OCI-LY7 (cell line): ENCODE data around the gene CTBP1. TPM values are rescaled to one million over a fixed set of nuclear protein-coding genes. Genes with fewer than 3 reads are reported as not detected.

Experiments used
- BruUV-seq: library from RNA; stranded (reverse); fragments of 400-500 nt; replicated peaks from 2 replicates; lab custom pipeline; 2021; lab: Mats Ljungman, UMichigan
- CTCF ChIA-PET: fragments of 300-600 bp; sonication (Branson Sonifier 250); formaldehyde crosslinking; loops from one replicate; lab custom pipeline; 2022; ENCODE audit warnings: antibody characterized with exemption; ENCODE audit not compliant: unreplicated experiment; lab: Charles Lee
- POLR2A ChIA-PET: fragments of 300-600 bp; sonication (Branson Sonifier 250); formaldehyde crosslinking; loops from one replicate; lab custom pipeline; 2022; ENCODE audit warnings: antibody characterized with exemption; lab: Charles Lee
- DNase-seq: peaks from one replicate; pipeline ENCODE4 v3.0.0-alpha.2; 2015; ENCODE audit warnings: low spot score
- H2AFZ ChIP-seq: fragments of 200-600 bp; sonication (generic), shearing (Covaris generic); 2 replicates; pipeline ENCODE4 v1.6.1; 2014; ENCODE audit warnings: mild to moderate bottlenecking, antibody characterized with exemption, low read length, moderate library complexity
- H3K27ac ChIP-seq: fragments of 200-600 bp; sonication (generic); 2 replicates; pipeline ENCODE4 v1.5.1; 2014; ENCODE audit warnings: mixed run types, low read depth, mild to moderate bottlenecking, moderate library complexity, low read length, inconsistent platforms; ENCODE audit not compliant: poor library complexity, severe bottlenecking
- H3K36me3 ChIP-seq: fragments of 200-600 bp; sonication (generic); 2 replicates; pipeline ENCODE4 v1.6.1; 2014; ENCODE audit warnings: mild to moderate bottlenecking, antibody characterized with exemption, low read length, moderate library complexity, mixed read lengths; ENCODE audit not compliant: insufficient read depth
- H3K4me1 ChIP-seq: fragments of 200-600 bp; sonication (generic); 2 replicates; pipeline ENCODE4 v1.5.1; 2014; ENCODE audit warnings: mild to moderate bottlenecking, low read length; ENCODE audit not compliant: insufficient read depth, poor library complexity, severe bottlenecking
- H3K4me2 ChIP-seq: fragments of 200-600 bp; sonication (generic); 2 replicates; pipeline ENCODE4 v1.6.1; 2014; ENCODE audit warnings: mild to moderate bottlenecking, low read length
- H3K4me3 ChIP-seq: fragments of 200-600 bp; sonication (generic); 2 replicates; pipeline ENCODE4 v1.5.1; 2014; ENCODE audit warnings: mild to moderate bottlenecking, low read depth, low read length; ENCODE audit not compliant: poor library complexity, severe bottlenecking
- H3K79me2 ChIP-seq: fragments of 200-600 bp; sonication (generic); 2 replicates; pipeline ENCODE4 v1.6.1; 2016; ENCODE audit warnings: low read depth, mild to moderate bottlenecking, low read length, moderate library complexity, mixed read lengths; ENCODE audit not compliant: insufficient read depth
- H3K9me2 ChIP-seq: fragments of 200-600 bp; sonication (generic); 2 replicates; pipeline ENCODE4 v1.6.1; 2016; ENCODE audit warnings: mild to moderate bottlenecking, low read length, mixed read lengths; ENCODE audit not compliant: insufficient read depth
- H3K9me3 ChIP-seq: fragments of 200-600 bp; sonication (generic); 2 replicates; pipeline ENCODE4 v1.6.1; 2014; ENCODE audit warnings: mild to moderate bottlenecking, mixed run types, low read length, mixed read lengths
- H4K20me1 ChIP-seq: fragments of 200-600 bp; sonication (generic); 2 replicates; pipeline ENCODE4 v1.6.1; 2014; ENCODE audit warnings: mild to moderate bottlenecking, antibody characterized with exemption, low read length, moderate library complexity, mixed read lengths; ENCODE audit not compliant: insufficient read depth
- CTCF ChIP-seq: fragments of 200-600 bp; sonication (generic); conservative IDR thresholded peaks from 2 replicates; pipeline ENCODE4 v1.5.1; 2014; ENCODE audit warnings: mild to moderate bottlenecking, antibody characterized with exemption, low read length, moderate library complexity, mixed read lengths
- EZH2phosphoT487 ChIP-seq: fragments of 200-600 bp; sonication (generic); IDR thresholded peaks from 2 replicates; pipeline ENCODE4 v1.6.1; 2018; ENCODE audit warnings: low read depth, borderline replicate concordance, mild to moderate bottlenecking, mixed run types, antibody characterized with exemption, low read length, moderate library complexity, mixed read lengths
- intact Hi-C: fragments of 100-400 bp; cut with micrococcal nuclease; formaldehyde crosslinking; loops from one replicate; pipeline ENCODE4 v1.10.0; 2022; ENCODE audit not compliant: unreplicated experiment
- total RNA-seq, 2 experiments: library from RNA; depleted of rRNA in 1 of 2; stranded (reverse); fragments of >200 nt in 1 of 2; shearing (Covaris generic) in 1 of 2; gene quantifications; 2 replicates each; pipeline ENCODE4 v1.2.3, GENCODE V29; 2014 to 2022

The CTBP1 gene
- total RNA-seq, 2 experiments from 2014 or later = 238 to 311 TPM

DNA sequence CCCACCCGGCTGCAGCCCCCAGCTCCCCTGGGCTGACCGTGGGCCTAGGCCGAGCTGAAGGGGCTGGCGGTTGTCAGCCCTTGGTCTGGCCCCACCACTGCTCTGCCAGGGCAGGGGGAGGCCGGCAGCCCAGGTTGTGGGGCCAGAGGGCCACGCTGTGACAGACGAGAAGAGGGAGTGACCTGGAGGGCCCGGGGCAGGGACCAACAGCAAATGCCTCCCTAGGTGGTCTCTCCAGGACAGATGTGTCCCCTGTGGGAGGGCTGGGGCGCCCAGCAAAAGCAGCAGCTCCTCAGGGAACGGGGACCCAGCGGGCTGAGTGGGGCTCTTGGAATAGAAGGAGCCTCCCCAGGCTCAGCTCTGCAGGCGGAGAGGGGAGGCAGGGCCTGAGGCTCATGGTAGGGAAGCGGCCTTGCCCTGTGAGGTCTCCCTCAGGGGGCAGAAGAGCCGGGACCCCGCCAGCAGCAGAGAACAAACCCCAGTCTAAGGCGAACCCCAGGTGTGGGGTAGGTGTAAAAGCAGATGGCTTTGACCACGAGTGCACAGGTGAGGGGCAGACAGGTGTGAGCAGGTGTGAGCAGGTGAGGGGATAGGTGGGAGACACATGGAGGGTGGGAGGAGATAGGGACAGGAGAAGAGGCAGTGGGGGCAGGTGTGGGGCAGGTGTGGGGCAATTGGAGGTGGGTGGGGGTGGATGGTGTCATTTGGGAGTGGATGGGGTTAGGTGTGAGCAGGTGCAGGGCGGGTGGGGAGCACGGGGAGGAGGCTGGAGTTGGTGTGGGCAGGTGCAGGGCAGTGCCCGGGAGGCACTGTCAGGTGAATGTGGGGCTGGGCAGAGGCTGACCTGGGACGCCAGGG lies 42.4 kb downstream of the CTBP1 start:
- Histone ChIP-seq H3K9me3 (no peaks in the 10 kb centered on the region), H3K9me2 (no peaks in the 10 kb centered on the region), H3K79me2 (no peaks in the 10 kb centered on the region), H2AFZ (no peak overlapping the region), H3K36me3 (peaks cover 36% of the 10 kb centered on the region), H3K4me2 (no peak overlapping the region), H3K4me1 (peaks cover 9% of the 10 kb centered on the region), H3K4me3 (no peak overlapping the region), H3K27ac (no peak overlapping the region), H4K20me1 (no peaks in the 10 kb centered on the region)
- TF ChIP-seq EZH2phosphoT487 = no peak
- no peak for TF ChIP-seq CTCF
- POLR2A ChIA-PET = no interaction called here
- no peak for DNase-seq
- CTCF ChIA-PET = no interaction called here
- intact Hi-C loops = no loop called here
- no TSS peak for BruUV-seq

- no peaks in the 10 kb centered on the region for H3K9me3 ChIP-seq
- DNase-seq = no peak
- H3K9me2 ChIP-seq = no peaks in the 10 kb centered on the region
- intact Hi-C loops = no loop called here
- H3K4me3 ChIP-seq = no peak overlapping the region
- H4K20me1 ChIP-seq = no peaks in the 10 kb centered on the region
- ChIA-PET CTCF (no interaction called here), POLR2A (no interaction called here)
- TF ChIP-seq CTCF = no peak
- no peak for TF ChIP-seq EZH2phosphoT487
- no peaks in the 10 kb centered on the region for H3K79me2 ChIP-seq
- H3K27ac ChIP-seq = no peak overlapping the region
- no TSS peak for BruUV-seq
- no peak overlapping the region for H2AFZ ChIP-seq
- H3K4me2 ChIP-seq = no peak overlapping the region
- peaks cover 17% of the 10 kb centered on the region for H3K4me1 ChIP-seq
- peaks cover 28% of the 10 kb centered on the region for H3K36me3 ChIP-seq
These were observed 43.2 kb downstream of the CTBP1 start for GRCh38 chr4:1205586-1206298.
